HUES48 (cell line): ENCODE results near the gene BFSP1.

Experiments used
- H3K27ac ChIP-seq: one replicate; pipeline ENCODE4 v1.7.0; 2013; ENCODE audit warnings: low read depth, low read length, inconsistent platforms
- H3K27me3 ChIP-seq: 2 replicates; pipeline ENCODE4 v1.6.1; 2013; ENCODE audit warnings: mild to moderate bottlenecking, low read length; ENCODE audit not compliant: control insufficient read depth, insufficient read depth
- H3K36me3 ChIP-seq: 2 replicates; pipeline ENCODE4 v1.6.1; 2013; ENCODE audit warnings: low read length; ENCODE audit not compliant: control insufficient read depth, insufficient read depth
- H3K4me1 ChIP-seq: 2 replicates; pipeline ENCODE4 v1.6.1; 2013; ENCODE audit warnings: mild to moderate bottlenecking, low read length; ENCODE audit not compliant: control insufficient read depth, insufficient read depth
- H3K4me3 ChIP-seq: 2 replicates; pipeline ENCODE4 v1.5.1; 2013; ENCODE audit warnings: mild to moderate bottlenecking, low read depth, low read length
- H3K9ac ChIP-seq: 2 replicates; pipeline ENCODE4 v1.6.1; 2013; ENCODE audit warnings: mild to moderate bottlenecking, low read depth, low read length, moderate library complexity
- H3K9me3 ChIP-seq: 2 replicates; pipeline ENCODE4 v1.6.1; 2013; ENCODE audit warnings: low read length; ENCODE audit not compliant: control insufficient read depth, insufficient read depth

BFSP1 gene

DNA sequence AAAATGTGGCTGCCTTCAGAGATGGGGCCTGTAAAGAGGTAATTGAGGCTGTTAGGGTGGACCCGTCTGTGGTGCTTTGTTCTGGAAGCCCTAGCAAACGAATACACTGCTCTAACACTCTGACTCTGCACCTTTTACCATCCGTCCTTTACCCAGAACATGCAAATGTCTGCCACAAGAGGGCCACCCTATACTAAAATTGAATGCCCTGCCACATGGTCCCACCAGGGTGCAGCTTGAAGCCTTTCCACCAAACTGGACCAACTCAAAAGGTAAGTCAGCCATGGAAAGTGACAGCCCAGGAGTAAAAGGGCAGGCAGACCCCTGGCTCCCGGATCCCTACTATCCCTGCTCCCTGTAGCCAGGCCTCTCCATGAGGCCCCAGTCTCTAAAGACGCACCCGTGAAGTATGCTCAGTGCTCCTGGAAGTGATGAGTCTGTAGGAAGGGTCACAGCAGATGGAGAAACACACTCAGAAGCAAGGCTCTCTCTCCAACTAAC is 5.8 kb upstream of the BFSP1 start:
- Histone ChIP-seq H3K4me1 (peaks cover 20% of the 10 kb centered on the region), H3K27me3 (no peaks in the 10 kb centered on the region), H3K9ac (no peak overlapping the region), H3K4me3 (no peak overlapping the region), H3K9me3 (no peaks in the 10 kb centered on the region; the same call in 1 of the 2 replicates), H3K27ac (peak overlapping the region; percentile 34), H3K36me3 (no peaks in the 10 kb centered on the region)

DNA sequence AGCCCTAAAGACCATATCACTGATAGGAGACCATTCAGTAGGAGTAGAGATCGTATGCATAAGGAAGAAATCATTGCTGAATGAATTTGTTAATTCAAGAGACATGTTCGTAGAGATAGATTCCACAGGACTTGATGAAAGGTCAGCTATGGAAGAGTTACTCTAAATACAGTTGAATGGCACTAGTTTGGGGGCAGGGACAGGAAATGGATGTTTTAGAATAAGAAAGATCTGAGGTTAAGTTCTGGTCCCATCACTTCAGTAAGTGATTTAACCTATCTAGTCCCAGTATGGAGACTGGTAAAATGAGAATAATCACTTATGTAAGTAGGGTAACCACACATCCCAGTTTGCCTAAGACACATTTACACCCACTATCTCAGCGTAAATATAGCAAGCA is 2.9 kb upstream of the BFSP1 start:
- peaks cover 27% of the 10 kb centered on the region for H3K4me1 ChIP-seq
- H3K4me3 ChIP-seq, result peak overlapping the region; percentile 22; the same call in 1 of the 2 replicates
- H3K36me3 ChIP-seq, result no peaks in the 10 kb centered on the region
- no peaks in the 10 kb centered on the region; the same call in 1 of the 2 replicates for H3K9me3 ChIP-seq
- H3K27ac ChIP-seq, result peak overlapping the region; percentile 48
- H3K9ac ChIP-seq, result no peak overlapping the region
- peaks cover 8% of the 10 kb centered on the region for H3K27me3 ChIP-seq

DNA sequence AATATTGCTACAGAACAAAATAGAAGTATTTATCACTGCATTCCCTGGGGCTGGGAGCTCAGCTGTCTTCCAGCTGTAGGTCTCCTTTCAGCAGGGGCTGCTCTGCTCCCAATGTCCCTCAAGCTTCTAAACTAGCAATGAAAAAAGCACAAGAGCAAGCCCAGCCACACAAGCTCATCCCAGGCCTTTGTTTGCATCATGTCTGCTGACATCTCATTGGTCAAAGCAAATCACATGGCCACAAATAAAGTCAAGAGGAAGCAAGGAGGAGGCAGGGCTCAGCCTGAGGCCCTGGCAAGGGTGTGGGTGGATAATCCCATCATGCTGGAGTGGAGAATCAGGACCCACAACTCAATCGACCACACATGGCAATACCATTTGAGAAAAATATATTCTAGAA is 2.2 kb upstream of the BFSP1 start:
- no peak overlapping the region; the same call in 1 of the 2 replicates for H3K4me3 ChIP-seq
- H3K36me3 ChIP-seq, result no peaks in the 10 kb centered on the region
- H3K27me3 ChIP-seq, result peaks cover 8% of the 10 kb centered on the region
- no peaks in the 10 kb centered on the region; the same call in 1 of the 2 replicates for H3K9me3 ChIP-seq
- peaks cover 27% of the 10 kb centered on the region for H3K4me1 ChIP-seq
- H3K27ac ChIP-seq, result peak overlapping the region; percentile 58
- no peak overlapping the region for H3K9ac ChIP-seq

DNA sequence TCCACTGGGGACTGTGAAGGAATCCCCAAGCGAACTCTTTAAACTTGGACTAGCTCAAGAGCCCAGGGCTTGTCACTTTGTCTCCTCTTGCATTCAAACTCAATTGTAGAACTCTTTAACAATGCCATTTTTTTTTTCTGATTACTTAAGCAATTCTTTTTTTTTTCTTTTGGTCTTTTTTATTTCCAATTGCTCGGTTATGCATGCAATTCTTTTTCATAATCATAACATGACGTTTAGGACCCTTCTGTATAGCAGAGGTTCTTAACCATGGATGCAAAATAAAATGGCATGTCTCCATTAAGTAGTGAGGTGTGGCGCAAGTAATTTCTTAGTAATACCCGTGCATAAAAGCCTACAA is 466 bp upstream of the BFSP1 start:
- Histone ChIP-seq H3K4me1 (peaks cover 21% of the 10 kb centered on the region), H3K9me3 (no peaks in the 10 kb centered on the region; the same call in 1 of the 2 replicates), H3K9ac (peak overlapping the region; percentile 82), H3K4me3 (peak overlapping the region; percentile 59), H3K36me3 (no peaks in the 10 kb centered on the region), H3K27ac (peak overlapping the region; percentile 77), H3K27me3 (peaks cover 8% of the 10 kb centered on the region)

DNA sequence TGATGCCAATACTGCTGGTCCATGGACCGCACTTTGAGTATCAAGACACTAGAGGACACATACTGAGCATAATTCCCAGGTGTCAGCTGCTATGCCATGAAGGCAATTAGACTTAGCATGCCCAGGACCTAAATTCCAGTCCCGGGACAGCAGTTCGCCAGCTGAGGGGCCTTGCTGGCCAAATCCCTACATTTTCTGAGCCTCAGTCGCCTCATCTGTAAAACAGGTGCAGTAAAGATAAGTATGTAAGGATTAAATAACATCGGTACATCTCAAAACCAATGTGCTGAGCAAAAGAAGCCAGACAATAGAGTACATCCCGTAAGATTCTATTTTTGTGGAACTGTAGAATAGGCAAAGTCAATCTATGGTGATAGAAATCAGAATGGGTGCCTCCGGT is 1.0 kb downstream of the BFSP1 start:
- peaks cover 21% of the 10 kb centered on the region for H3K4me1 ChIP-seq
- peak overlapping the region; percentile 59 for H3K4me3 ChIP-seq
- H3K36me3 ChIP-seq, result no peaks in the 10 kb centered on the region
- H3K27me3 ChIP-seq, result peaks cover 8% of the 10 kb centered on the region
- no peak overlapping the region for H3K9ac ChIP-seq
- no peaks in the 10 kb centered on the region for H3K9me3 ChIP-seq
- no peak overlapping the region for H3K27ac ChIP-seq

DNA sequence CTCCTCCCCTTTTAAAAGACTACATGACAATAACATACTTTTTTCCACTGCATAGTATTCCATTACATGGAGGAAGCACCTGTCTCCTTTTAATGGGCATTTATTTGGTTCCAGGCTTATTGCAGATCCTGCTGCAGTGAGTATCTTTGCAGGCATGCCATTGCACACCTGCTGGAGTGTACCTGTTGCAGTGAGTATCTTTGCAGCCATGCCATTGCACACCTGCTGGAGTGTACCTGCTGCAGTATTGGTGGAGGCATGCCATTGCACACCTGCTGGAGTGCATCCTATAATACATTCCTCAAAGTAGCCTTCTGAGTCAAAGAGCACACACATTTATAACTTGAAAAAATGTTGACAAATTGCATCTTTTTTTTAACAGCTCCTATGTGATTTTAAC is 1.6 kb downstream of the BFSP1 start:
- H3K4me1 ChIP-seq, result peaks cover 21% of the 10 kb centered on the region
- no peak overlapping the region for H3K9ac ChIP-seq
- H3K27ac ChIP-seq, result no peak overlapping the region
- H3K4me3 ChIP-seq, result no peak overlapping the region
- no peaks in the 10 kb centered on the region for H3K9me3 ChIP-seq
- no peaks in the 10 kb centered on the region for H3K36me3 ChIP-seq
- peaks cover 8% of the 10 kb centered on the region for H3K27me3 ChIP-seq

DNA sequence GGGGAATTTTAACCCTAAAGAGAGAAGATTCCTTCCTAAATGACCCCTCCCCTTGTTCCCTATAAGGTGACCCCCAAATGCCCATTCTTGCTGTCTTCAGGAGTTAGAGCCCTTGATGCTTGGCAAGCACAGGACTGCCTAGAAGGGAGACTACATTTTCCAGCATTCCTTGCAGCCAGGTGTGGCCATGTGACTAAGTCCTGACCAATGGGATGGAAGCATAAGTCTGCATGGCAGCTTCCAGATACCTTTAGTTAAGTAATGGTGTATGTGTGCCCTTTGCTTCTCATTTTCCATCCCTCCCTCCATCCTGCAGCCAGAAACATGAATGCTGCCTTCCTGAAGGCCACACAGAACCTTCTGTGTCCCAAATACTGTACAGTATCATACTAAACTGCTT is 5.5 kb downstream of the BFSP1 start:
- no peaks in the 10 kb centered on the region for H3K36me3 ChIP-seq
- H3K9ac ChIP-seq, result no peak overlapping the region
- no peak overlapping the region for H3K27ac ChIP-seq
- H3K4me3 ChIP-seq, result no peak overlapping the region
- H3K9me3 ChIP-seq, result no peaks in the 10 kb centered on the region
- H3K27me3 ChIP-seq, result peaks cover 6% of the 10 kb centered on the region
- H3K4me1 ChIP-seq, result peaks cover 2% of the 10 kb centered on the region; the same call in 1 of the 2 replicates

DNA sequence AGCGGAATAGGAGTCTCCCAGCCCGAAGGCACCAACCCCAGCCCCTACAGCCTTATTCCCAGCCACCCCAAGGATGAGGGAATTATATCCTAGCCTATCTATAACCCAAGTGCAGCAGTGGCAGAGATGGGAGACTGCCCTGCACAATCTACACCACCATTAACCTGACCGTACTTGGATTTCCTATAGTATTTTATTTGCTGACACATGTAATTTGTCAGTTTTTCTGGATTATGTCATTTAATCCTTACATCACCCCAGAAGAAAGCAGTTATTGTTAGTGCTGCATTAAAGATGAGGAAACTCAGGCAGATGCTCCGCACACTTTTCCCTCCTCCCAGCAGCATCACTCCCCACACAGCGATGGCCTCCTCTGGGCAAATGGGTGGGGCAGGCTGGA is 6.0 kb downstream of the BFSP1 start:
- no peaks in the 10 kb centered on the region for H3K9me3 ChIP-seq
- H3K27me3 ChIP-seq, result peaks cover under 1% of the 10 kb centered on the region; the same call in 1 of the 2 replicates
- H3K4me1 ChIP-seq, result peaks cover 6% of the 10 kb centered on the region; the same call in 1 of the 2 replicates
- H3K36me3 ChIP-seq, result no peaks in the 10 kb centered on the region
- H3K27ac ChIP-seq, result no peak overlapping the region
- no peak overlapping the region for H3K9ac ChIP-seq
- H3K4me3 ChIP-seq, result no peak overlapping the region

DNA sequence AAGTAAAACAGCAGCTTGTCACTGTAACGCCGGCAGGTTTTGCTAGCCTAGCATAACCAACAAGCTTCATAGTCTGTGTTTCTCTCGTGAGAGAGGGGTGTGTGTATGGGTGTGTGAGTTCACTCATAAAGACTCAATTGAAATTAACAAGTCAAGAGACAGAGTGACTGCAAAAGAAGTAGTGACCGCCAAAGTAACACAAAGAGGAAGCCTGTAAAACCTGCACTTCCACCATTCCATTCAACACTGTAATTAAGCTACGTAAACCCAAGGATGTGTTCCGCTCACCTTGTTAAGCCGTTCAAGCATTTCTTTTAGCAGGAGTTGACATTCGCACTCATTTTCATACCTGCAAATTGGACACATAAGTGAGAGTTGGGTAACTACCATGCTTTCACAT is 6.6 kb downstream of the BFSP1 start:
- peaks cover 6% of the 10 kb centered on the region; the same call in 1 of the 2 replicates for H3K4me1 ChIP-seq
- H3K9me3 ChIP-seq, result no peaks in the 10 kb centered on the region
- no peak overlapping the region for H3K9ac ChIP-seq
- H3K27ac ChIP-seq, result no peak overlapping the region
- no peak overlapping the region for H3K4me3 ChIP-seq
- no peaks in the 10 kb centered on the region for H3K27me3 ChIP-seq
- no peaks in the 10 kb centered on the region for H3K36me3 ChIP-seq

DNA sequence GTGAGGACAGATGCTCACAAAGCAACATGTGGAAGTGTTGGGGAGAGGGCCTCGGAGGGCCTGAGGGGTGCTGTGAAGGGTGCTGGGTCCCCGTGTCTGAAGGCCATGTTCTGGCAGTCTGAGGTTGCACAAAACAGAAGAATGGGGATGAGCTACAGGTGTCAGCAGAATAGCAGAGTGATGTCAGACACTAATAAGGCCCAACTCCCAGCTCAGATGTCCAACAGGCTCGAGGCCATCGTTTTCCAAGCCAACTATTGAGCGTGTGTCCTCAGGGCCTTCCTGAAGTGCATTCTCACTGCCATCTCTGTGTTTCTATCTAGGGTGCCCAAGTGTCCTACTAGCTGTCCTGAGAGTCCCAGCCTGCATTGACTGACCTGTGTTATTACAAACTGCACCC is 7.9 kb downstream of the BFSP1 start:
- H3K27ac ChIP-seq, result no peak overlapping the region
- no peak overlapping the region for H3K9ac ChIP-seq
- no peak overlapping the region for H3K4me3 ChIP-seq
- no peaks in the 10 kb centered on the region for H3K9me3 ChIP-seq
- peaks cover 6% of the 10 kb centered on the region; the same call in 1 of the 2 replicates for H3K4me1 ChIP-seq
- H3K27me3 ChIP-seq, result no peaks in the 10 kb centered on the region
- H3K36me3 ChIP-seq, result no peaks in the 10 kb centered on the region

DNA sequence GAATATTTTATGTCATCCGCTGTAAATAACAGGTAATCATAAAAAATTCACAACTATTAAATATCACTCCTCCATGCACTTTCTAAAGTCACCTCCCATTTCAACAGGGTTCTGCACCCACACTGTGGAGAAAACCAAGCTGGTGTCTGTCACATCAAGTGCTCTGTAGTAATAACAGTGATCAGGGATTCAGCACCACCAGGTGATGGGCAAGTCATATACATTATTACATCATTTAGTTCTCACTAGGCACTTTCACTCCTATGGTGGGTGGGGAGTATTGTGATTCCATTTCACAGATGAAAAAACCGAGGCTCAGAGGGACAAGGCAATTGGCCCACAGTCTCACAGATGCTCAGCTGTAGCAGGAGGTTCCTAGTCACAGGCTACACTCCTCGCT is 8.7 kb downstream of the BFSP1 start:
- Histone ChIP-seq H3K9me3 (no peaks in the 10 kb centered on the region), H3K27me3 (no peaks in the 10 kb centered on the region), H3K9ac (no peak overlapping the region), H3K36me3 (no peaks in the 10 kb centered on the region), H3K4me1 (peaks cover 6% of the 10 kb centered on the region; the same call in 1 of the 2 replicates), H3K27ac (no peak overlapping the region), H3K4me3 (no peak overlapping the region)
